HS-5 (cell line): ENCODE results near the gene PLD6.
"Not testable (repeated sequence)": the region's sequence is repeated elsewhere in the genome, so short reads cannot be mapped to it uniquely, and the experiment has no call there.

ENCODE experiments used
- DNase-seq: peaks from one replicate; pipeline ENCODE4 v3.0.0-alpha.2; 2012; ENCODE audit warnings: low read depth

The PLD6 gene

DNA sequence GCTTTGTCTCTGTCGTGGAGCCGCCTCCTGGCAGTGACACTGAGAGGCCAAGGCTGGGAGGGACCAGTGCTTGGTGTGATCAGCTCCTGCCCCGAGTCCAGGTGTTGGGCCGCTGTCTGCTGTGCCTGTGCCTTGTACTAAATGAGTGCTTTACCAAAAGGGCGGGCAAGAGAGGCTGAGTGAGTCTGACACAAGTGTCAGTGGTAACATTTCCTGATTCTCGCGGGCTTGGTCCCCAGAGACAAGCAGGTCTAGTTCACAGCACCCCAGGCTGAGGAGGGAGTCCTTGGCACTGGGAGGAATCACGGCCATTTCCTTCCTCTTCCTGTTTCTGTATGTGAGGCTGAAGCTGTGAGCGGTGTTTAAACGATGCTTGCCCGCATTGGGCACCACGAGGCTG is 30.2 kb downstream of the PLD6 start:
- no peak for DNase-seq

DNA sequence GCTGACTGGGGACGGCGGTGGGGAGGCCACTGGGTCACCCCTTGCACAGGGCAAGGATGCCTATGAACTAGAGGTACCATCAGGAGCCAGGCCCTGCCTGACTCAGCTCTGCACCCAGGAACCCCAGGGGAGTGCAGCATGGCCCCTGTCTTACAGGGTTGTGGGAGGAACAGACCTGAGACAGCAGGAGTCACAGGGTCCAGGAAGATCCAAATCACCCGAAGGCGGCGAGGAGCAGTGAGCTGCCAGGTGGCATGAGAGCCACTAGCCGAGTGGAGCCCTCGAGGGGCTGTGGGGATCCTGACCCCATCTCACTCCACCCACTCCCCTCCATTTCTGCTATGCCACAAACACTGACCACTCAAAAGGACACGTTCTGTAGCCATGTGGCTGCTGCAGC is 30.8 kb downstream of the PLD6 start:
- DNase-seq: no peak

DNA sequence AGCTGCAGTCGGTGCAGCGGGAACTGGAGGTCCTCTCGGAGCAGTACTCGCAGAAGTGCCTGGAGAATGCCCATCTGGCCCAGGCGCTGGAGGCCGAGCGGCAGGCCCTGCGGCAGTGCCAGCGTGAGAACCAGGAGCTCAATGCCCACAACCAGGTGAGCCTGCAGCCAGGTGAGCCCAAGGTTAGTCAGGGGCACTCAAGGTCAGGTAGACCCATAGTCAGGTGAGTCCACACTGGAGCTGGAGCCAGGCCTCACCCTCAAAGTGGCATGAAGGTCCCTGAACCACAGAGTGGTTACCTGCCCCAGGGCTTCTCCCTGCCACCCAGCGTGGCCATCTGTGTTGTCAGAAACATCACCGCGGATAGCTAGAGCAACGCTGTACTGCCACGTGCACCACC is 32.2 kb downstream of the PLD6 start:
- DNase-seq: no peak

DNA sequence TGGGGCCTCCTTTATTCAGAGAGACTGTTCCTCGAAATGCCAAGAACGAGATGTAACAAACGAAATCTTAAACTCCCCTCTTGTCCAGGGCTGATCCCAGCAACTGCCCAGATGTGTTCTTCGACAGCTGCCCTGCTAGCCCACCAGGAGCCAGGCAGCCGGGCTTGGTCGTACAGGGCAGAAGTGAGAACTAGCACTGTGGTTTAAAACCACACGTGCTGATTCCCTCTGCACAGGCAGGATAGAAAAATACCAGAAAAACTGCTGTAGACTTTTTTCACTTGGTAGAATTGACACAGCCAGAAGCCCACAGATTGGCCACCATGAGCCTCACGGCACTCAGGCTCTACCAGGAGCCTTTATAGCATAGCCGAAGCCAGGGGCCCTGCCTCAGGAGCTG is 33.1 kb downstream of the PLD6 start:
- DNase-seq: no peak

DNA sequence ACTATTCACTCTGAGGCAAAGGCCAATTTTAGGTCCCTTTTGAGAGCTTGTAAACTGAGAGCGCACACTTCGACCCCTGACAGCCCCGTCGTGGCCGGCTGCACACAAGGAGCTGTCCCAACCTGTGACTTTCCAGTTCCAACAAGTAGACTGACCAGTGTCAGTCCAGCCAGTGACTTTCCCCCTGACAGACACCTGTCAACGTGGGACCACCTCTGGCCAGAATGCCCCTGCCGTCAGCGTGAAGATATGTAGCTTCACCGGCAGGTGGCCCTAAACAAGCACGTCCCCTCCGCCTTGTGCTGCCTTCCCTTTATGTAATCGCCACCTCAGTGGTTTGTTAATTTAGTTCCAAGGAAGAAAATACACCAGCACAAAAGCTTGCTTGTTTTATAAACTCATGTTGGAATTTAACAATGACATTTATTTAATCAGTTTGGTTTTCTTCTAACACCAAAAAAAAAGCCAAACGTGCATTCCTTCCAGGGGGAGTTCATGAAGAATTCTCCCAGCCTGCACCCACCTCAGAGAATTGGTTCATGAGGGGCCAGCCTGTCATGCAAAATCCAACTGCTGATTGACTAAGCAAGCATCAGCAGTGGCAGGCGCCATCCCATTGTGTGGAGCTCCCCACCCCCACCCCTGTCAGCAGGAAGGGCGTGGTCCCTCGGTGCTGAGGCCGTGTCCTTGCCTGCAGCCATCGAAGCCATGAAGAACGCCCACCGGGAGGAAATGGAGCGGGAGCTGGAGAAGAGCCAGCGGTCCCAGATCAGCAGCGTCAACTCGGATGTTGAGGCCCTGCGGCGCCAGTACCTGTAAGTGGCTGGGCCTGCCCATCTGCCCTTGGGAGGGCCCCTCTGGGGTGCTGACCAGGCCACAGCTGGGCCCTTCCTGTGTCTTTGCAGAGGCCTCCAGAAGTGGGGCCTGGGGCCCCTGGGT is 33.9 kb downstream of the PLD6 start:
- DNase-seq: no peak

DNA sequence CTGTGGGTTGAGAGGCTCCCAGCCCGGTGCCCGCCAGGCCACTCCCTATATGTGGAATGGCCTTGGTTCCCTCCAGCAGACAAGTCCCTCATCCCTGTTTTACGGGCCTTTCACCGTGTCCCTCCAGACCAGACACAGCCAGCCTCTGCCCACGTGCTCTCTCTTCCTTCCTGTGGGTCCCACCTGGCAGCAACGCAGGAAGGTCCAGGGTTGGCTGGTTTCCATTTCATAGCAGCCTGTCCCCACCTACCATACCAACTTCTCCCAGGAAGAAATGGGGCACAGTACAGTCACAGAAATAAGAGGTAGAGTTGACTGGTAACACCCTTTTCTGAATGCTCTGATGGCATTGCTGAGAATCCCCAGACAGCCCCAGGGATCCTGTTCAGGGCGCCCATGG is 34.9 kb downstream of the PLD6 start:
- DNase-seq: no peak

DNA sequence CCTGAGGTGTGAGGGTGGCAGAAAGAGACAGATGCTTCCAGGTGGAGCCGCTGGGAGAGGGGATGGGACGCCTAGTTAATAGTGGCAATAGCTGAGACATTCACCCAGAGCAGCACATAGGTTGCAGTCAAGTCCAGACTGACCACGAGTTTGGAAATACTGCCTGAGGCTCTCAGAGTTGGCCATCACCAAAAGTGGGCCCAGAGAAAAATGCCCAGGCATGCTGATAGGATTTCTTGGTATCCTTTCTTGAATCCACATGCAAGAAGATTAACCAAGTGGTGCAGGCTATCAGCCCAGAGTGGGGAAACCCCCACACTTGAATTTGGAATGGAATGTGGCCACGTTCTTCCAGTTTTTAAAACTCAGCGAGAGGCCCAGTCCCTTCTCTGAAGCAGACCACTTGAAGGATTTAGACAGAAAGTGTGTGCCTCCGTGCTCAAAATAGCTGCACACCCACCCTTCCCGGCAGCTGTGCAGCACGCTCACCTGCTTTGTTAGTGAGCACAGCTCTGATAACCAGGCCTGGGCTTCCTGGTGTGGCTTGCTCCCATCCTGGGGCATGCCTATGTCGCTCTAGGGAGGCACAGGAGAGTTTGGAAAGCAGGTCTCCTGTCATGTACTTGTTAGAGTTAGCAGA is 35.7 kb downstream of the PLD6 start:
- no peak for DNase-seq

DNA sequence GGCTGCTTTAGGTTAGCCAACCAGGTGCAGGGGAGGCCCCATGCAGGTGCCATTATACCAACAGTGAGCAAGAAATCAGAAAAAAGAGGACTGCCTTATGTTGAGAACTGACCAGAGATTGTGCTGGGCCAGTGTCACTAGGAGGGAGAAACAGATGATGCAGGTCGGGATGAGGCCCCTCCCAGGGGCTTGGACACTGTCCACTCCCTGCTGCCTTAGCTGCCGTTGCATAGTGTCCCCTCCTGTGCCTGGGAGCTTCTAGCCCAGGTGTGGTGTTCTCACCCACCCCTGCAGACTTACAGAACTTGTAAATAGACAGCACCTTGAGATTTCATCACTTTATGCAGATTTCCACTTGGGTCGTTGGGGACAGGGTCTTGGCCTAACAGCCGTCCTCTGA is 36.7 kb downstream of the PLD6 start:
- DNase-seq: no peak

DNA sequence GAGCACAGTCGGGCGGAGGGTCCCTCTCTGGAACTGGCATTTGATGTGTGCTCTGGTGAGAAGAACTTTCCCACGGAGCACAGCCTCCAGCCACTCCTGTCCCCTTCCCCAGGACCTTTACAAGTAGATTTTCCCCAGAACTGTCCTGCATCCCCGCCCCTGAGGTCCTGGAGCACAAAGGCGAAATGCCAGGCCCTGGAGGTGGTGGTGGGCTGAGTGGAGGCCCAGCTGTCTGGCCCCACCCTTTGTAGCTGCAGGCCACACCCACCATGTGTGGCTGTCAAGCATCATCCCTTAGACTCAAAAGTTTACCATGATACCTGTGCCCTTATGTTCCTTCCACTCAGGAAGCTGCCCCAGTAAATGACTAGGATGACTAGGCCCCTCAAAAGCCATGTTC is 37.7 kb downstream of the PLD6 start:
- DNase-seq: no peak

DNA sequence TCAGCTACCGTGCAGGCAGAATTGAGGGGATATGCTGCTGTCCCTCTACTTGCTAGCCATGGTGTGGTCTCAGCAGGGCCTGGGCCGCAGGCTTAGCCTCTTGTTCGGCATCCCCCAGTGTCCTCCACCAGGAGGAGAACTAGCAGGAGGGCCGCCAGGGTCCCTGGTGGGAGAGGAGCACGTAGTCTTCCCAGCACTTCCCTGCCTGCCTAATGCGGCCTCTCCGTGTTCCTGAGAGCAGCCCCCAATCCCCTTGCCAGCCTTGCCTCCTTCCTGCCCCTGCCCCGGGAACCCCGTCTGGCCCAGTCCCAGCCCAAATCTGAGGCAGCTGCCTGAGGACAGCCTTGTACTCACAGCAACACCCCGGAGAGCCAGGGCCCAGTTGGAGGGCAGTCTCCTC is 38.1 kb downstream of the PLD6 start:
- no peak for DNase-seq

DNA sequence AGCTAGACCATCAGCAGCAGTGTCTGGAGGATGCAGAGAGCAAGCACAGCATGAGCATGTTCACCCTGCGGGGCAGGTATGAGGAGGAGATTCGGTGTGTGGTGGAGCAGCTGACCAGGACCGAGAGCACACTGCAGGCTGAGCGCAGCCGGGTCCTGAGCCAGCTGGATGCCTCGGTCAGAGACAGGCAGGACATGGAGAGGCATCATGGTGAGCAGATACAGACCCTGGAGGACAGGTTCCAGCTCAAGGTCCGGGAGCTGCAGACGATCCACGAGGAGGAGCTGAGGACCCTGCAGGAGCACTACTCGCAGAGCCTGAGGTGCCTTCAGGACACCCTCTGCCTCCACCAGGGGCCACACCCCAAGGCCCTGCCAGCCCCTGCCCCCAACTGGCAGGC is 38.8 kb downstream of the PLD6 start:
- DNase-seq: no peak

DNA sequence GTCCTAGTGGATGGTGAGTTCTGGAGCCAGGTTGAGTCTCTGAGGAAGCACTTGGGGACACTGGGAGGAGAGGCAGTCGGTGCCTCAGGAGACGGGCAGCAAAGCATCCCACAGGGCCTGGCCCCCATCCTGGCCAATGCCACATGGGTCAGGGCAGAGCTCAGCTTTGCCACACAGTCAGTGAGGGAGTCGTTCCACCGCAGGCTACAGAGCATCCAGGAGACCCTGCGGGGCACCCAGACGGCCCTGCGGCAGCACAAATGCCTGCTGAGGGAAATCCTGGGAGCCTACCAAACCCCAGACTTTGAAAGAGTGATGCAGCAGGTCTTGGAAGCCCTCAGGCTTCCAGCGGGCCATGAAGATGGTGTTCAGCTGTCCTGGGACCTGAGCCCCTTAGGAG is 39.7 kb downstream of the PLD6 start:
- no peak for DNase-seq

DNA sequence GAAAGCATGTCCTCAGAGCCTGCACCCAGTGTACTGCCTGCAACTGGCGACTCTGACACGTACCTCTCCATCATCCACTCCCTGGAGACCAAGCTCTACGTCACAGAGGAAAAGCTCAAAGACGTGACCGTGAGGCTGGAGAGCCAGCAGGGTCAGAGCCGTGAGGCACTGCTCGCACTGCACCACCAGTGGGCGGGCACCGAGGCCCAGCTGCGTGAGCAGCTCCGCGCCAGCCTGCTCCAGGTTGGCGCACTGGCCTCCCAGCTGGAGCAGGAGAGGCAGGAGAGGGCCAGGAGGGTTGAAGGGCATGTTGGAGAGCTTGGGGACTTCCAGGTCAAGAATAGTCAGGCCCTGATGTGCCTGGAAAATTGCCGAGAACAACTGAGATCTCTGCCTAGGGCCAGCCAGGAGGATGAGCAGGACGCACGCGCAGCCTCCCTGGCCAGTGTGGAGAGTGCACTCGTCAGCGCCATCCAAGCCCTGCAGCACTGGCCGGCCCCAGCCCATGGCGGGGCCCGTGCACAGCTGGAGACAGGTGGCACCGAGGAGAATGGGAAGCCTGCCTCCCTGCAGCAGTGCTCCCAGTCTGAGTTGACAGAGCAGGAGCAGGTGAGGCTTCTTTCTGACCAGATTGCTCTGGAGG is 40.3 kb downstream of the PLD6 start:
- no peak for DNase-seq

DNA sequence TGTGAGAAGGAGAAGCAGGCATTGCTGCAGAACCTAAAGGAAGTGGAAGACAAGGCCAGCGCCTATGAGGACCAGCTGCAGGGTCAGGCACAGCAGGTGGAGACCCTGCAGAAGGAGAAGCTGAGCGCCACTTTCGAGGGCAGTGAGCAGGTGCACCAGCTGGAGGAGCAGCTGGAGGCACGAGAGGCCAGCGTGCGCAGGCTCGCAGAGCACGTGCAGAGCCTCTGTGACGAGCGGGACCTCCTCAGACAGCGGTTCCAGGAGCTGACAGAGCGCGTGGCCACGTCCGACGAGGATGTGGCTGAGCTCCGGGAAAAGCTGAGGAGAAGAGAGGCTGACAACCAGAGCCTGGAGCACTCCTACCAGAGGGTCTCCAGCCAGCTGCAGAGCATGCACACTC is 41.5 kb downstream of the PLD6 start:
- no peak for DNase-seq

DNA sequence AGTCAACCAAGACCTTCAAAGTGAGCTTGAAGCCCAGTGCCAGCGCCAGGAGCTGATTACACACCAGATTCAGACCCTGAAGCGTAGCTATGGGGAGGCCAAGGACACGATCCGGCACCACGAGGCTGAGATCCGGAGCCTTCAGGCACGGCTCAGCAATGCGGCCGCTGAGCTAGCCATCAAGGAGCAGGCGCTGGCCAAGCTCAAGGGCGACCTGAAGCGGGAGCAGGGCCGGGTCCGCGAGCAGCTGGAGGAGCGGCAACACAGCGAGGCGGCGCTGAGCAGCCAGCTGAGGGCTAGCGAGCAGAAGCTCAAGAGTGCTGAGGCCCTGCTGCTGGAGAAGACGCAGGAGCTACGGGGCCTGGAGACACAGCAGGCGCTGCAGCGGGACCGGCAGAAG is 42.0 kb downstream of the PLD6 start:
- DNase-seq: no peak

DNA sequence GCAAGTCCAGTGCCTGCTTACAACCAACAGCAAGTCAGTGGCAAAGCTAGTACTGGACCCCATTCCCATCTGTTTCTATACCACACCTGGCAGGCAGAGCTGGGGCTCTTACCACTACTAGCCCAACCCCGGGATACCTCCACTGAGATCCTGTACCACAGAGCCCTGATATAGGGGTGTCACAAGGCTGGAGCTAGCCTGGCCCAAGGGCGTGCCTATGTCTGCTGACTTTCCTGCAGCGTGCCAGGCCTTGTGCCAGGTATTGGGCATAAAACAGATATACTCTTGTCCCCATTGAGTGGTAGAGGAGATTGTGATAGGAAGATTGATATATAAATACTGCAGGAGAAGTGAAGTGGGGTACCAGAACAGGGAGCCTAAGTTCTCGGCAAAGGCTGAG is 44.4 kb downstream of the PLD6 start:
- DNase-seq: no peak

DNA sequence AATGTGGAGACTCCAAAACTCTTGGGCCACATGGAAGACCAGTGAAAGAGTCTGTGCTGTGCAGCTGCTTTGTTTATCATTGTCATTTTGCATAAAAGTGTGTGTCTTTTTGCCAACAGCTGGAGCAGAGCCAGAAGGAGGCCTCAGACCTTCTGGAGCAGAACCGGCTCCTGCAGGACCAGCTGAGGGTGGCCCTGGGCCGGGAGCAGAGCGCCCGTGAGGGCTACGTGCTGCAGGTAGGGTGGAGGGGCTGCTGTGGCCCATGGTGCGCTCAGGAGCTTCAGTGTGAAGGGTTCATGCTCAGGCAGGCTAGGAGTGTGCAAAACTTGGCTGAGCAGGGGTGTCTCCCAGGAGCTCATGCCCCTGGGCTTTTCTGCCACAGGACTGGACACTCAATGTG is 45.0 kb downstream of the PLD6 start:
- no peak for DNase-seq

DNA sequence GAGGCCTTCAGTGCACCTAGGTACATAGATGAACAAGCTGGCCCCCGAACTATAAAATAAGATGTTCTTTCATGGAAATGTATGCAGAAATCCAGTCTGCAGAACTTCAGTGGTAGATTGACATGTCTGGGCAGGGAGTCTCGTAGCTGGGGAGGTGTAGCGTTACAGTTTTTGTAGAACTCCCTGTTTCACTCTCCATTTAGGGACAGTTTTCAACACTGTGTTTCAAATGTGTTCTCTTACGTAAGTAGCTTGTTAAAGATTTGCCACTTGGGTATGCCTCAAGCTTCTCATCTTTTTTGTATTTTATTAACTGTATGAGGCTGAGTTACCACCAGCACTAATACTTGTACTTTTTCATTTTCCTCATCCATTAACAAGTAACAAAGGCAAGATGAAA is 46.6 kb downstream of the PLD6 start:
- DNase-seq: no peak

DNA sequence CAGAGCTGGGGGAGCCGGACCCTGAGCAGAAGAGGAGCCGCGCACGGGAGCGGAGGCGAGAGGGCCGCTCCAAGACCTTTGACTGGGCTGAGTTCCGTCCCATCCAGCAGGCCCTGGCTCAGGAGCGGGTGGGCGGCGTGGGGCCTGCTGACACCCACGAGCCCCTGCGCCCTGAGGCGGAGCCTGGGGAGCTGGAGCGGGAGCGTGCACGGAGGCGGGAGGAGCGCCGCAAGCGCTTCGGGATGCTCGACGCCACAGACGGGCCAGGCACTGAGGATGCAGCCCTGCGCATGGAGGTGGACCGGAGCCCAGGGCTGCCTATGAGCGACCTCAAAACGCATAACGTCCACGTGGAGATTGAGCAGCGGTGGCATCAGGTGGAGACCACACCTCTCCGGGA is 47.6 kb downstream of the PLD6 start:
- DNase-seq: not testable (repeated sequence)

DNA sequence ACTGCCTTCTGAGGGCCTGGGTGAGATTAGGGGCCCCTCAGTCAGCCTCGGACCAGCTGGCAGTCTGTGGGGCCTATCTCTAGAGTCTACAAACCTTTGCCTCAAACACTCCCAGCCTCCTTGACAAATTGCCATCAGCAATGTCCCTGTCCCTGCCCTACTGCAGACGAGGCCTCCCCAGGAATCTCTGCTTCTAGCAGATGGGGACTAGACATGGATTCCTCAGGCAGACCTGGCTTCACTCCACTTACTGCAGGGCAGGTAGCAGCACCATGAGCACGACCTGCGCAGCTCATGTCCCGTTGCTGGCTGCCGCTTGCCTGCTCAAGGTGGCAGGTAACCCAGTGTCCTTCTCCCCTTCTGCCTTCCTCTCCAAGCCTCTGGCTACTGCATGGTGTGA is 49.1 kb downstream of the PLD6 start:
- no peak for DNase-seq

DNA sequence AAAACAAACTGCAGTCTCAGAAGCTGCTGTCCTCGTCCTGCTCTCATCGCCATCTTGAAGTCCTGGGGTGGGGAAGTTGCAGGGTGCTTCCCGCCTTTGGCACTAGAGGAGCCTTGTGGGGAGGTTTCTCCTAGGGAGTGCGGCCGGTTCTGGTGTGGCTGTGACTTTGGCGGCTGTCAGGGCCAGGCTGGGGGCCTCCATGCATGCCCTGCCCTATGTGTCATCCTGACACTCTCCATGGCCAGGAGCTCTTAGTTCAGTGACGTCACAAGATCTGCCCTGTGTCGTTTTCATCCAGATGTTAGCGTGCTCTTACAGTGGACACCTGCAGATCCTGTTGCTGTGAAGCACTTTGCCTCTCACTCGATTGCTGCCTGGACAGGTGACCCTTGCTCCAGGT is 49.6 kb downstream of the PLD6 start:
- DNase-seq: no peak

DNA sequence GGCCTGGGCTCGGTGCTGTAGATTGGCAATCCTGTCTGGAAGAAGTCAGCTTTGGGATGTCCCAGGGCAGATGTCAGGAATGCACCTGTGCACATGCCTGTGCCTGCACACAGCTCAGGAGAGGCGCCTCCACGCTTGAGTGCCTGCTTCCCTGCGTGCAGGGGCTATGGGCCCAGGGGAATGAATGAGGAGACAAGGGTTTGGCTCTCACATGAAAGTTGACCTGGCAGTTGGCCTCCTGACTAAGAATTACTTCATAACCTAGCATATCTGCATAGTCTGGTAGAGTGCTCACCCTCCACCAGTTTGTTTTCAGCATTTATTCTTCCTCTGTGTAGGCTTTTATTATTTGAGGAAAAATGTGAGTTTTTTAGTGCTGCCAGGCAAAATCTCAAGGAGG is 50.0 kb downstream of the PLD6 start:
- DNase-seq: peak; percentile 43

DNA sequence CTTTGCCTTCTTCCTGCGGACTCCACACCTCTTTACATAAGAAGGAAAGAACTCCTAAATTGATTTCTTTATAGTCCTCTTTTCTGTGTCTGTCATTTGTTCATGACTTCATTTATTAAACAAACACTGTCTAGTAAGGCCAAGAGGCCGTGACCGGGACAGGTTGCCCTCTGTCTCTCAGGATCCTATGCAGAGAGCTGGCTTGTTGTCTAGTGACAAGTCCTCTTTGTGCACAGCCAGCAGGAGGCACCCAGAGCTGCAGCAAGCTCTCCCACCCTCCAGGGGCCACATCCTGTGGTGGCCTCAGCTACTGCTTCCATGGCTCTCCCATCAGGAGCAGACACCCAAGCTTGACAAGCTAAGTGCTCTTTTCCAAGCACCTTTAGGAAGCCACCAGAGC is 50.6 kb downstream of the PLD6 start:
- DNase-seq: no peak
